ENCODE data around the gene LPP.
A peak's percentile ranks its signal among the peaks of the same experiment; 100 is the strongest.

The LPP gene

GRCh38 chr3:188330138-188330537 is 176.2 kb downstream of the LPP start:
- DNase-seq (ENCODE audit: low read depth in 3 of 3): no peak

GRCh38 chr3:188331166-188331565 is 177.2 kb downstream of the LPP start:
- no peak for DNase-seq (ENCODE audit: low read depth in 3 of 3)

- DNase-seq (ENCODE audit: low read depth in 3 of 3): no peak
These were observed 178.1 kb downstream of the LPP start for GRCh38 chr3:188332085-188332484.

- no peak for DNase-seq (ENCODE audit: low read depth in 3 of 3)
These were observed 181.7 kb downstream of the LPP start for GRCh38 chr3:188335656-188336055.

GRCh38 chr3:188336178-188336577 is 182.2 kb downstream of the LPP start:
- DNase-seq (ENCODE audit: low read depth in 3 of 3): no peak

- no peak for DNase-seq (ENCODE audit: low read depth in 3 of 3)
These were observed 183.3 kb downstream of the LPP start for GRCh38 chr3:188337232-188337631.

- DNase-seq (ENCODE audit: low read depth in 3 of 3): no peak
These were observed 184.1 kb downstream of the LPP start for GRCh38 chr3:188338086-188338485.

- peak in 2 of 3 experiments; percentile 41 to 45 for DNase-seq (ENCODE audit: low read depth in 3 of 3)
These were observed 185.7 kb downstream of the LPP start for GRCh38 chr3:188339410-188340295.

GRCh38 chr3:188341501-188341900 is 187.5 kb downstream of the LPP start:
- no peak for DNase-seq (ENCODE audit: low read depth in 3 of 3)

GRCh38 chr3:188342991-188343732 is 189.2 kb downstream of the LPP start:
- no peak for DNase-seq (ENCODE audit: low read depth in 3 of 3)

- no peak for DNase-seq (ENCODE audit: low read depth in 3 of 3)
These were observed 189.9 kb downstream of the LPP start for GRCh38 chr3:188343894-188344293.

- DNase-seq (ENCODE audit: low read depth in 3 of 3): no peak
These were observed 191.3 kb downstream of the LPP start for GRCh38 chr3:188345223-188345622.

GRCh38 chr3:188348435-188349244 is 194.7 kb downstream of the LPP start:
- DNase-seq (ENCODE audit: low read depth in 3 of 3): no peak

GRCh38 chr3:188349351-188349901 is 195.5 kb downstream of the LPP start:
- DNase-seq (ENCODE audit: low read depth in 3 of 3): no peak

- DNase-seq (ENCODE audit: low read depth in 3 of 3): no peak
These were observed 196.0 kb downstream of the LPP start for GRCh38 chr3:188349933-188350332.

GRCh38 chr3:188350961-188351360 is 197.0 kb downstream of the LPP start:
- DNase-seq (ENCODE audit: low read depth in 3 of 3): no peak

GRCh38 chr3:188351648-188352047 is 197.7 kb downstream of the LPP start:
- no peak for DNase-seq (ENCODE audit: low read depth in 3 of 3)

- no peak for DNase-seq (ENCODE audit: low read depth in 3 of 3)
These were observed 198.4 kb downstream of the LPP start for GRCh38 chr3:188352196-188352927.

- no peak for DNase-seq (ENCODE audit: low read depth in 3 of 3)
These were observed 199.5 kb downstream of the LPP start for GRCh38 chr3:188353426-188353825.

GRCh38 chr3:188358787-188359493 is 205.0 kb downstream of the LPP start:
- no peak for DNase-seq (ENCODE audit: low read depth in 3 of 3)

Measured in stimulated activated CD4-positive, alpha-beta T cell treated with anti-CD3 and anti-CD28 coated beads, TNF-alpha, amount 100 ng/mL, for 24 hours (primary cell).